Skeletal muscle tissue (tissue), 4 donors: ENCODE results near the gene PLXND1. TPM values are rescaled to one million over a fixed set of nuclear protein-coding genes. Genes with fewer than 3 reads are reported as not detected.
"Not testable (repeated sequence)": the region's sequence is repeated elsewhere in the genome, so short reads cannot be mapped to it uniquely, and the experiment has no call there.

Experiments used
- H3K27ac ChIP-seq: one replicate; pipeline ENCODE4 v1.7.0; 2013; ENCODE audit warnings: mild to moderate bottlenecking, low read depth, low read length, inconsistent platforms
- H3K27me3 ChIP-seq, 3 donors: one replicate each; pipeline ENCODE4 v1.7.0; 2013; ENCODE audit warnings: low read length in 3 of 3; ENCODE audit not compliant: control insufficient read depth in 3 of 3, insufficient read depth in 3 of 3
- H3K36me3 ChIP-seq, 3 donors: one replicate each; pipeline ENCODE4 v1.7.0; 2013; ENCODE audit warnings: low read length in 3 of 3; ENCODE audit not compliant: control insufficient read depth in 3 of 3, insufficient read depth in 3 of 3
- H3K4me1 ChIP-seq, 3 donors: one replicate each; pipeline ENCODE4 v1.7.0; 2013; ENCODE audit warnings: low read length in 3 of 3, mild to moderate bottlenecking in 3 of 3; ENCODE audit not compliant: control insufficient read depth in 3 of 3, insufficient read depth in 3 of 3
- H3K4me3 ChIP-seq, 3 donors: one replicate each; pipeline ENCODE4 v1.7.0; 2013; ENCODE audit warnings: low read length in 3 of 3
- H3K9ac ChIP-seq, 3 donors: one replicate each; pipeline ENCODE4 v1.7.0; 2013; ENCODE audit warnings: low read length in 3 of 3, mild to moderate bottlenecking in 3 of 3, moderate library complexity in 2 of 3, low read depth in 1 of 3
- H3K9me3 ChIP-seq, 3 donors: one replicate each; pipeline ENCODE4 v1.7.0; 2013; ENCODE audit warnings: low read length in 3 of 3; ENCODE audit not compliant: control insufficient read depth in 3 of 3
- total RNA-seq: library from RNA; depleted of rRNA; stranded (reverse); fragments of >200 nt; gene quantifications from one replicate; pipeline ENCODE4 v1.2.3, GENCODE V29; 2014
- donor health status: Osteomylitis.

PLXND1 gene
- total RNA-seq, 1 donor from 2014 or later: 92.4 TPM

GRCh38 chr3:129644836-129645235 is 38.4 kb upstream of the PLXND1 start:
- Histone ChIP-seq H3K4me3 (no peak overlapping the region), H3K36me3 (peaks cover 0 to 2% (median 0%) of the 10 kb centered on the region in 3 donors), H3K9me3 (no peaks in the 10 kb centered on the region), H3K27me3 (no peaks in the 10 kb centered on the region), H3K9ac (no peak overlapping the region), H3K27ac (no peak overlapping the region), H3K4me1 (peaks cover 0 to 1% (median 0%) of the 10 kb centered on the region in 3 donors)

- not testable (repeated sequence) for H3K4me1 ChIP-seq, H3K9ac ChIP-seq, H3K4me3 ChIP-seq, H3K36me3 ChIP-seq, H3K9me3 ChIP-seq, H3K27me3 ChIP-seq, H3K27ac ChIP-seq
Observed at GRCh38 chr3:129641567-129642260, 35.2 kb upstream of the PLXND1 start.

- H3K4me1 ChIP-seq, H3K27ac ChIP-seq, H3K36me3 ChIP-seq, H3K9ac ChIP-seq, H3K9me3 ChIP-seq, H3K4me3 ChIP-seq, H3K27me3 ChIP-seq: not testable (repeated sequence)
Observed at GRCh38 chr3:129640985-129641384, 34.5 kb upstream of the PLXND1 start.

- no peaks in the 10 kb centered on the region for H3K4me1 ChIP-seq
Observed at GRCh38 chr3:129638481-129638880, 32.0 kb upstream of the PLXND1 start.

GRCh38 chr3:129636082-129636481 is 29.6 kb upstream of the PLXND1 start:
- Histone ChIP-seq H3K4me3 (no peak overlapping the region), H3K9ac (no peak overlapping the region), H3K9me3 (no peaks in the 10 kb centered on the region), H3K36me3 (no peaks in the 10 kb centered on the region), H3K27ac (no peak overlapping the region), H3K4me1 (no peaks in the 10 kb centered on the region), H3K27me3 (no peaks in the 10 kb centered on the region)

More at GRCh38 chr3:129638481-129638880, 32.0 kb upstream of the PLXND1 start:
- H3K27me3 ChIP-seq: no peaks in the 10 kb centered on the region
- no peak overlapping the region for H3K27ac ChIP-seq
- H3K9ac ChIP-seq: no peak overlapping the region
- H3K9me3 ChIP-seq: no peaks in the 10 kb centered on the region
- no peak overlapping the region for H3K4me3 ChIP-seq
- H3K36me3 ChIP-seq: no peaks in the 10 kb centered on the region

- no peaks in the 10 kb centered on the region for H3K9me3 ChIP-seq
- no peaks in the 10 kb centered on the region for H3K4me1 ChIP-seq
- no peak overlapping the region for H3K27ac ChIP-seq
- no peak overlapping the region for H3K4me3 ChIP-seq
- H3K9ac ChIP-seq: no peak overlapping the region
- no peaks in the 10 kb centered on the region for H3K27me3 ChIP-seq
- H3K36me3 ChIP-seq: no peaks in the 10 kb centered on the region
Observed at GRCh38 chr3:129635656-129636055, 29.2 kb upstream of the PLXND1 start.

GRCh38 chr3:129633751-129634481 is 27.4 kb upstream of the PLXND1 start:
- H3K4me1 ChIP-seq: no peaks in the 10 kb centered on the region
- no peaks in the 10 kb centered on the region for H3K9me3 ChIP-seq
- H3K36me3 ChIP-seq: no peaks in the 10 kb centered on the region
- H3K27me3 ChIP-seq: no peaks in the 10 kb centered on the region
- H3K27ac ChIP-seq: no peak overlapping the region
- H3K4me3 ChIP-seq: no peak overlapping the region
- H3K9ac ChIP-seq: no peak overlapping the region

- Histone ChIP-seq H3K36me3 (no peaks in the 10 kb centered on the region), H3K4me1 (peaks cover 3 to 4% (median 3%) of the 10 kb centered on the region in 3 donors), H3K9me3 (no peaks in the 10 kb centered on the region), H3K4me3 (no peak overlapping the region), H3K9ac (no peak overlapping the region), H3K27me3 (no peaks in the 10 kb centered on the region), H3K27ac (no peak overlapping the region)
Observed at GRCh38 chr3:129632977-129633376, 26.5 kb upstream of the PLXND1 start.

GRCh38 chr3:129632556-129632955 is 26.1 kb upstream of the PLXND1 start:
- Histone ChIP-seq H3K27ac (no peak overlapping the region), H3K27me3 (no peaks in the 10 kb centered on the region), H3K4me1 (peaks cover 7 to 8% (median 8%) of the 10 kb centered on the region in 3 donors), H3K9me3 (no peaks in the 10 kb centered on the region), H3K4me3 (no peak overlapping the region), H3K9ac (no peak overlapping the region), H3K36me3 (no peaks in the 10 kb centered on the region)

GRCh38 chr3:129632056-129632455 is 25.6 kb upstream of the PLXND1 start:
- Histone ChIP-seq H3K9ac (no peak overlapping the region), H3K4me1 (peaks cover 10 to 11% (median 11%) of the 10 kb centered on the region in 3 donors), H3K27me3 (no peaks in the 10 kb centered on the region), H3K9me3 (no peaks in the 10 kb centered on the region), H3K27ac (no peak overlapping the region), H3K4me3 (no peak overlapping the region), H3K36me3 (no peaks in the 10 kb centered on the region)
